Progenitor cell of endocrine pancreas (in vitro differentiated cells): ENCODE results near the gene LRCH1. TPM values are rescaled to one million over a fixed set of nuclear protein-coding genes. Genes with fewer than 3 reads are reported as not detected.
A peak's percentile ranks its signal among the peaks of the same experiment; 100 is the strongest.

ENCODE experiments used
- DNase-seq: peaks from one replicate; pipeline ENCODE4 v3.0.0; 2021; ENCODE audit warnings: low spot score; ENCODE audit not compliant: unreplicated experiment
- H3K27ac Mint-ChIP-seq: 2 replicates; pipeline ENCODE4 v1.8.0; 2021; ENCODE audit warnings: mild to moderate bottlenecking, moderate library complexity, mixed read lengths
- H3K27me3 Mint-ChIP-seq: 2 replicates; pipeline ENCODE4 v1.8.0; 2021; ENCODE audit warnings: mixed read lengths
- H3K36me3 Mint-ChIP-seq: 2 replicates; pipeline ENCODE4 v1.8.0; 2022; ENCODE audit warnings: mixed read lengths; ENCODE audit not compliant: insufficient read depth
- H3K4me1 Mint-ChIP-seq: 2 replicates; pipeline ENCODE4 v1.8.0; 2021; ENCODE audit warnings: low read depth, mixed read lengths
- H3K4me3 Mint-ChIP-seq: 2 replicates; pipeline ENCODE4 v1.8.0; 2021; ENCODE audit warnings: low read depth, mild to moderate bottlenecking, moderate library complexity, mixed read lengths
- H3K9me3 Mint-ChIP-seq: 2 replicates; pipeline ENCODE4 v1.8.0; 2021; ENCODE audit warnings: low read depth, mixed read lengths
- total RNA-seq: library from RNA; stranded (reverse); gene quantifications from 2 replicates; pipeline ENCODE4 v1.2.1, GENCODE V29; 2021
- TF ChIP-seq, protein P1 (sequence below): fragments of 200-600 bp; sonication (generic); IDR thresholded peaks from one replicate; pipeline ENCODE4 v1.5.0; 2021; ENCODE audit warnings: antibody characterized with exemption, mild to moderate bottlenecking; ENCODE audit not compliant: unreplicated experiment

LRCH1 gene
- total RNA-seq, 1 donor from 2014 or later: 17.9 TPM

DNA sequence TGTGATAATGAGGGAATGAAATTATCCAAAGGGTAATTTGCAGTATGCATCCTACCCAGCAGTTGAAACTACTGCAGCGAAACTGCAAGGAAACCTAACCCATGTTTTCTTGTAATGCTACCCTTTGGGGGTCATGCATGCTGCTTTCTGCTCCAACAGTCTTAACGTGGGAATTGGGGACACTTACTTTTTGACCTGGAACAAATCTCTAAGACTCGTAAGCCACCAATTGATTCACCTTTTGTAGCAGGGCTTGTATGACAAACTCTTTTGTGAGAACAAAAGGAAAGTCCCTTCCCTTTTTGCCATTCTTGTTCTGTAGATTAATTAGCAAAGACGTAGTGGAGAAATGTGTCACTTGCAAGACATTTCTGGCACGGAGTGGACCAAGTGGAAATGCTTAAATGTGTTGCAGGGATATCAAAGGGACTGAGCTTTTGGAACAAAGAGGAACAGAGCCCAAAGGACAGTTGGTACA lies 27.4 kb downstream of the LRCH1 start:
- Mint-ChIP-seq H3K27ac (peak overlapping the region; percentile 43), H3K9me3 (no peaks in the 10 kb centered on the region), H3K27me3 (no peaks in the 10 kb centered on the region), H3K4me1 (peaks cover 48% of the 10 kb centered on the region), H3K36me3 (peaks cover 2% of the 10 kb centered on the region), H3K4me3 (no peak overlapping the region)
- no peak for DNase-seq
- TF ChIP-seq, protein P1, sequence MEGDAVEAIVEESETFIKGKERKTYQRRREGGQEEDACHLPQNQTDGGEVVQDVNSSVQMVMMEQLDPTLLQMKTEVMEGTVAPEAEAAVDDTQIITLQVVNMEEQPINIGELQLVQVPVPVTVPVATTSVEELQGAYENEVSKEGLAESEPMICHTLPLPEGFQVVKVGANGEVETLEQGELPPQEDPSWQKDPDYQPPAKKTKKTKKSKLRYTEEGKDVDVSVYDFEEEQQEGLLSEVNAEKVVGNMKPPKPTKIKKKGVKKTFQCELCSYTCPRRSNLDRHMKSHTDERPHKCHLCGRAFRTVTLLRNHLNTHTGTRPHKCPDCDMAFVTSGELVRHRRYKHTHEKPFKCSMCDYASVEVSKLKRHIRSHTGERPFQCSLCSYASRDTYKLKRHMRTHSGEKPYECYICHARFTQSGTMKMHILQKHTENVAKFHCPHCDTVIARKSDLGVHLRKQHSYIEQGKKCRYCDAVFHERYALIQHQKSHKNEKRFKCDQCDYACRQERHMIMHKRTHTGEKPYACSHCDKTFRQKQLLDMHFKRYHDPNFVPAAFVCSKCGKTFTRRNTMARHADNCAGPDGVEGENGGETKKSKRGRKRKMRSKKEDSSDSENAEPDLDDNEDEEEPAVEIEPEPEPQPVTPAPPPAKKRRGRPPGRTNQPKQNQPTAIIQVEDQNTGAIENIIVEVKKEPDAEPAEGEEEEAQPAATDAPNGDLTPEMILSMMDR: no peak

DNA sequence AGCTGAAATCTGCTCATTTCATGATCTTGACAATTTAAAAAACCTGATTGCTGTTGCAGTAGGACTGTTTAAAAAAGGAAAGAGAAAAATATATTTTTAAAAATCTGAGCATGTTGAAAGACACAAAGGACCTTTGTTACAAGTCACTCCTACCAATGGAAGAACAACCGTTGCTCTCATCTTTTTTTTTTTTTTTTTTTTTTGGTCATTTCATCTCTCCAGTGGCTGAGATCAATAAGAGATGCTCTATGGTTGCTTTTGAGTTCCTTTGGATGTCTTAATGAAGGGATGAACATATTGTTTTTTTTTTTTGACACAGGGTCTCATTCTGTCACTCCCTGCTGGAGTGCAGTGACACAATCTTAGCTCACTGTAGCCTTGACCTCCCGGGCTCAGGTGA lies 29.2 kb downstream of the LRCH1 start:
- H3K36me3 Mint-ChIP-seq: peaks cover 2% of the 10 kb centered on the region
- no peaks in the 10 kb centered on the region for H3K9me3 Mint-ChIP-seq
- no peak for DNase-seq
- no peak overlapping the region for H3K4me3 Mint-ChIP-seq
- TF ChIP-seq, protein P1: no peak
- no peak overlapping the region for H3K27ac Mint-ChIP-seq
- H3K4me1 Mint-ChIP-seq: peaks cover 60% of the 10 kb centered on the region
- H3K27me3 Mint-ChIP-seq: no peaks in the 10 kb centered on the region

DNA sequence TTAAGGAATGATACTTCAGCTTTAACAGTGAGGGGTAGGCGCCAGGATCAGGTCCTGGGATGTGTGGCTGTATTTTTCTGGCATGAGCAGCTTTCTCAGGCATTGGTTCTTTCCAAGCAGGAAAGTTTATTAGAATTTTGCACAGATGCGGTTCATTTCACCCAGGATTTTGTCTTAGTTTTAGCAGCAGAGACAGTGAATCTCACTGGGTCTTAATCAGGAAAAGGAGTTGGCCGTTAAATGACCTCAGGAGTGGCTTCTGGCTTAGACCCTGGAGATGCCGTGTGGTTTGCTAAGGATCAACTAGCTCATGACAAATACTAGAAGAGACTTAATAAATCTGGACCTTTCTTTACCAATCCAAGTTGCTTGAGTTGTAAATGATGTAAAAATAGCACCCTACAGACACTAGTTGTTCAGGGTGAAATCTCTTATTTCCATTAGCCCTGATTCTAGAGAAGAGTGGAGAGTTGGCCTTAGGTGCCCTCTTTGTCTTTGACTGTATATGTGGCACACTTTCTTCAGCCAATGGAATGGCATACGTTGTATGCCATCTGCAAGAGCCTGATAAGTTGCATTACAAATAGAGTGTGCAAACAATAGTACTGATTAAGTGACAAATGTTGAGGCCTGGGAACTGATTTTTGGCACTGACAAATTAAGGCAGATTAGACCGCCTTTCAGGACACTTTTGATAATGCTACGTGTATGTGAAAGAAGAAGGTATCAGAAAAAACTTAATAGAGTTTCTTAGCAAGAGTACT lies 34.0 kb downstream of the LRCH1 start:
- peaks cover 59% of the 10 kb centered on the region for H3K4me1 Mint-ChIP-seq
- peak overlapping the region; percentile 82 for H3K27ac Mint-ChIP-seq

DNA sequence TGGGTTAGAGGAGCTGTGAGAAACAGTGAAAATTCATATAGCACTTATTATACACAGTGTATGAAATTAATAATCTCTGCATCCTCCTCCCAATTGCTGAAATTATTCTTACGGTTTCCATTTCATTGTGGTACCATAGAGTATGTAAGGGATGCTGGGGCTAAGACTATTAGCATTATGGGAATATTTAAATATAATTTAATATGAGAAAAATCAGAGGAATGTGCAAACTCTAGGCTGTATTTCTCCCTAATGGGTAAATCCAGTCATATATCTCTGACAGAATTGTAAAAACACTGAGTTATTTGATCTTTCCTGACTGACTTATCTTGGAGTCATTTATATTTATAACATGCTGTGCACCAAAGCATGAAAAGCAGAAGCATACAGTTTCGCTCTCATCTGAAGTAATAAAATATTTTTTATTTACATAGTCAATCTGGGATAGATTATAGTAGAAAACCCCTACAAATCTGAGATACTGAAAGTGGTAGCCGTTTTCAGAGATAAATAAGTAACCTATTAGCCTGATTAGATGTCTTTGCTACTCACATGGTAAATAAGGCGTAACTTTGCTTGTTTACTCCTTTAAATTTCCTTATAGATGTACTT lies 34.9 kb downstream of the LRCH1 start:
- TF ChIP-seq, protein P1: no peak
- H3K27ac Mint-ChIP-seq: peak overlapping the region; percentile 82
- no peak for DNase-seq
- H3K27me3 Mint-ChIP-seq: no peaks in the 10 kb centered on the region
- peaks cover 63% of the 10 kb centered on the region for H3K4me1 Mint-ChIP-seq
- no peaks in the 10 kb centered on the region for H3K9me3 Mint-ChIP-seq
- H3K36me3 Mint-ChIP-seq: peaks cover 2% of the 10 kb centered on the region
- no peak overlapping the region for H3K4me3 Mint-ChIP-seq

More for the DNA sequence above, 34.0 kb downstream of the LRCH1 start:
- peaks cover 2% of the 10 kb centered on the region for H3K36me3 Mint-ChIP-seq
- H3K4me3 Mint-ChIP-seq: peak overlapping the region; percentile 33
- no peaks in the 10 kb centered on the region for H3K27me3 Mint-ChIP-seq
- H3K9me3 Mint-ChIP-seq: no peaks in the 10 kb centered on the region
- TF ChIP-seq, protein P1: no peak
- no peak for DNase-seq

DNA sequence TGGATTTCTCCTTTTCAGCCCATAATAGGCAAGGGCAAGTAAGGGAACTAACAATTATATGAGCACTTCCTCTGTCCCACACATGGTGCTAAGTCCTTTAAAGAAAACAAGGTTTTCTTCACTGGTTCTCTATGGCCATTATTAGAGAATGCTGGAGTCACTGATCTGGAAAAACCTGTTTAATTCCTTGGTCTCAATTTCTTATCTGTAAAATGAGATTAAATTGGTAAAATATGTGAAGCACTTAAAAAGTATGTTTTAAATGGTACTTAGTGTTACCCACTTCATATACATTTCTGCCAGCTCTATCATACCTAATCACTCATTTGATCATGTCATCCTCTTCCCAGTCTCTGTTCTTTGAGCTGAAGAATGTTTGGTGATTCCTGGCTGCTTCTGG lies 39.4 kb downstream of the LRCH1 start:
- no peak overlapping the region for H3K4me3 Mint-ChIP-seq
- no peak for DNase-seq
- no peaks in the 10 kb centered on the region for H3K27me3 Mint-ChIP-seq
- peaks cover 45% of the 10 kb centered on the region for H3K4me1 Mint-ChIP-seq
- no peaks in the 10 kb centered on the region for H3K9me3 Mint-ChIP-seq
- peak overlapping the region; percentile 22 for H3K27ac Mint-ChIP-seq
- TF ChIP-seq, protein P1: no peak
- no peaks in the 10 kb centered on the region for H3K36me3 Mint-ChIP-seq
